Measurements from ENCODE around the gene UACA. TPM values are rescaled to one million over a fixed set of nuclear protein-coding genes. Genes with fewer than 3 reads are reported as not detected.

The UACA gene
- total RNA-seq, 1 experiment from 2014 or later, result 38.0 TPM

- Histone ChIP-seq H2BK5ac (ENCODE audit: insufficient read length, low read length) (no peak overlapping the region), H3K4me1 (ENCODE audit: insufficient read depth, low read length) (peaks cover 21% of the 10 kb centered on the region; the same call in 1 of the 2 replicates), H2BK20ac (ENCODE audit: low read depth, low read length, poor library complexity, severe bottlenecking) (no peak overlapping the region), H4K8ac (replicated peaks; ENCODE audit: insufficient read length, low read depth, low read length) (no peak overlapping the region), H3T11ph (ENCODE audit: low read length) (no peak overlapping the region), H3K4ac (ENCODE audit: low read depth, low read length) (no peak overlapping the region), H2BK120ac (ENCODE audit: low read depth, low read length, poor library complexity, severe bottlenecking) (no peak overlapping the region), H3K79me1 (ENCODE audit: insufficient read depth, low read depth, low read length, poor library complexity, severe bottlenecking) (no peaks in the 10 kb centered on the region), H4K20me1 (ENCODE audit: control insufficient read depth, insufficient read depth, insufficient read length) (no peaks in the 10 kb centered on the region), H3K4me2 (ENCODE audit: insufficient read depth, insufficient read length, low read length) (no peak overlapping the region), H3K9ac (ENCODE audit: extremely low read depth, insufficient read length, low read length) (no peak overlapping the region), H4K91ac (ENCODE audit: insufficient read length, low read depth, low read length) (no peak overlapping the region), H3K14ac (ENCODE audit: insufficient read depth, low read length) (no peak overlapping the region), H4K5ac (ENCODE audit: insufficient read length, low read depth, low read length) (no peak overlapping the region), H3K27me3 (ENCODE audit: insufficient read depth, low read length) (no peaks in the 10 kb centered on the region), H3K18ac (ENCODE audit: insufficient read length, low read depth, low read length) (no peak overlapping the region), H2AFZ (ENCODE audit: low read length) (no peak overlapping the region), H3K23me2 (ENCODE audit: insufficient read length, low read depth, low read length, poor library complexity, severe bottlenecking) (no peaks in the 10 kb centered on the region), H2BK15ac (ENCODE audit: low read depth, low read length) (no peak overlapping the region), H3K23ac (ENCODE audit: insufficient read length, low read depth, low read length) (no peak overlapping the region), H3K56ac (ENCODE audit: insufficient read length, low read depth, low read length) (no peak overlapping the region), H3K79me2 (ENCODE audit: insufficient read depth, low read length) (no peaks in the 10 kb centered on the region), H3K9me3 (ENCODE audit: control insufficient read depth, low read depth, low read length) (no peaks in the 10 kb centered on the region), H3K27ac (ENCODE audit: insufficient read length, low read depth, low read length) (no peak overlapping the region), H2BK12ac (ENCODE audit: insufficient read length, low read depth, low read length) (no peak overlapping the region), H2AK5ac (ENCODE audit: insufficient read length, low read length) (no peak overlapping the region)
- Mint-ChIP-seq H3K27me3 (ENCODE audit: low read depth) (peaks cover 15% of the 10 kb centered on the region), H3K36me3 (ENCODE audit: insufficient read depth in 1 of 3, low read depth in 3 of 3) (peaks cover 0 to 2% (median 0%) of the 10 kb centered on the region in 3 experiments; a peak in 2 of 7 replicates), H3K4me1 (peaks cover 55 to 58% of the 10 kb centered on the region in 2 experiments), H3K9me3 (no peaks in the 10 kb centered on the region; a peak in 1 of 5 replicates), H3K27ac (peak overlapping the region in 1 of 3 experiments; percentile 74; a peak in 1 of 7 replicates), H3K4me3 (no peak overlapping the region)
- WGBS (ENCODE audit: extremely low coverage, insufficient read length, low lambda C conversion rate), result no CpG with 5 or more reads among the region's 11 CpGs
- TF ChIP-seq CTCF (conservative IDR thresholded peaks at IDR 0.05), result no peak
- DNase-seq, result no peak
Observed at GRCh38 chr15:70629735-70630273, 133.6 kb downstream of the UACA start.

Data from H9 (cell line).